ENCODE measurements around the gene ABCA8.
"Not testable (repeated sequence)": the region's sequence is repeated elsewhere in the genome, so short reads cannot be mapped to it uniquely, and the experiment has no call there.

Gene ABCA8

DNA sequence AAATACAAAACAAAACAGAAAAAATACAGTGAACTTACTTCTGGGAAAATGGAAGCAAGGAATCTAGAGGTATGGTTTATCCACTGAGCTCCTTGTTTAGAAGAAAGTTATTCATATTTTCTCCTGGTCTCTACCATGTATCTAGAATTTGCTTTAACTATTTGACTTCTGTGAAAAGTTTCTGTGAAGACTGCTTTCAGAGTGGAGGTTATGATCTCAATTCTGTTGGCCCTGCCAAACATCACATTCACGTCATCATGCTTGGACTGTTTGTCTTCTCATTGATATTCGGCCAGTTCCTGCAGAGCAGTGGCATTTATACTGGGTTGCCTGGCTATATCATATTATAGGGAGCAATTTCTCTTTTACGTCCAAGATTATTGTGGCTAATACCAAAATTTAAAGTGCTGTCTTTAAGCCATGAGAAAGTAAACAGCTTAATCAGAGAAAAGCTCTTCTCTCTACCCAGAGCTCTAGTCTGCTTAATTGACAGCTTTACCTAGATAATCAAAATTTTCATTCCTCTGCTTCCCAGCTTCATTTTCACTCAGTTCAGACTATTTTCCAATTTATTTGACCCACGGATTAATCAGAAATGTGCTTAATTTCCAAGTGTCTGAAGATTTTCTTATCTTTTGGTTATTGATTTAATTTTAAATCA, at the start of gene ABCA8:
ABCA8 (minus strand) TSS at position 212 of the 661 bp plus-strand sequence. CDS start 13,358 bp downstream, outside the sequence.
- no peak for FAIRE-seq

DNA sequence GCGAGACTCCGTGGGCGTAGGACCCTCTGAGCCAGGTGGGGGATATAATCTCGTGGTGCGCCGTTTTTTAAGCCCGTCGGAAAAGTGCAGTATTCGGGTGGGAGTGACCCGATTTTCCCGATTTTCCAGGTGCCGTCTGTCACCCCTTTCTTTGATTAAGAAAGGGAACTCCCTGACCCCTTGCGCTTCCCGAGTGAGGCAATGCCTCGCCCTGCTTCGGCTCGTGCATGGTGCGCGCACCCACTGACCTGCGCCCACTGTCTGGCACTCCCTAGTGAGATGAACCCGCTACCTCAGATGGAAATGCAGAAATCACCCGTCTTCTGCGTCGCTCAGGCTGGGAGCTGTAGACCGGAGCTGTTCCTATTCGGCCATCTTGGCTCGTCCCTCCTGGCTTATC, 49.6 kb upstream of the ABCA8 start:
- not testable (repeated sequence) for FAIRE-seq

GRCh38 chr17:68999743-69000142, 44.6 kb upstream of the ABCA8 start:
- not testable (repeated sequence) for FAIRE-seq

- FAIRE-seq: no peak
Measured at GRCh38 chr17:68993112-68993511, 37.9 kb upstream of the ABCA8 start.

DNA sequence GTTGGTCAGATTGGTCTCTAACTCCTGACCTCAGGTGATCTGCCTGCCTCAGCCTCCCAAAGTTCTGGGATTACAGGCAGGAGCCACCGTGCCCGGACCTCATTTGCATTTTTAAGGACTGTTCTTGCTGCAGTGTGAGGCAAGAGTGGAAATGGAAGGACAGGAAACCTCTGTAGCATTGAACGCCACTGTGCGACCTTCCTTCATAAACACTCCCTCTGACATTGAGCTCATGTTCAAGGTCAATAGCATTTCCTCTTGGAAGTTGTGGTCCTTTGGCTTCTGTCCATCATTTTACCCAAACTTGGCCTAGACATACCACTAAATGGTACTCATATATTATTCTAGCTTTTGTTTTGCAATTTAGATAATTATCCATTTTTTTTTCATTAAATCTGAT, 32.8 kb upstream of the ABCA8 start:
- FAIRE-seq: no peak

GRCh38 chr17:68981288-68981687, 26.1 kb upstream of the ABCA8 start:
- FAIRE-seq: no peak

GRCh38 chr17:68973098-68973846, 18.1 kb upstream of the ABCA8 start:
- no peak for FAIRE-seq

DNA sequence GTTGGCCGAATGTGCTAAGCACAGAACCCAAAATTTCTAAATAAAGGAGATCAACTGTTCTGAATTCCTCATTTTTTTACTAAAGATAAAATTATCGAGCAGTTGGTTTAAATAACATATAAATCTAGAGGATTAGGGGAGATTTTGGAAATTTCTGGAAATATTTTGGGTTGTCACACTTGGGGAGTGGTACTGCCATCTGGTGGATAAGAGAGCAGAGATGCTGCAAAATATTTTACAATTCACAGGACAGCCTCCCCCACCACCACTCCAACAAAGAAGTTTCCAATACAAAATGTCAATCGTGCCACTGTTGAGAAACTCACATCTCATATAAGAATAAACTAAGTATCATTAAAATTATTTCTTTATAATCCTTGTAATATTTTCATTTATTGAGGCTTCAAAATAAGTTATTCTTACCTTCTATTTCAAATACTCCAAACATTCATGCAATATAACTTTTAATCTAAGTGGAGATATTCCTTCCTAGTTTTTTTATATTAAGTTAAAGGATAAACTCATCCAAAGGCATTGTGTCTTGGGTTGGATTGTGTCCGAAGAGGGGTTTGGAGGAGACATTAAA, 17.0 kb upstream of the ABCA8 start:
- peak; percentile 84 for FAIRE-seq

DNA sequence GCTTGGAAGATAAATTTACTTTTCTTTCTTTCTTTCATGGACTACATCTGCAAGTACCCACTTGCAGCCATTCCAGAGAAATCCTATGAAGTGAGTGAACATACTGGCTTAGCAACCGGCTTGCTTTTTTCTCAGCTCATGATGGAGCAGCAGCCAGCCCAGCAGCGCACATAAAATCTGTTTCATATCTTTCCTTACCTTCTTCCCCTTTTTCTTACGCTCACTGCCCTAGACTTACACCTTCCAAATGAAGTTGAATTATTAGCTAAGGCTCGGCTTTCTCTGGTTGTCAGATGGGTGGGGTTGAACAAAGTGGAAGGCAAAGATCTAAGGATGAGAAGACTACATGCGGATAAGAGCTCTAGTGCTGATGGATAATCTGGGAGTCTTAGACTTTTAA, 13.9 kb upstream of the ABCA8 start:
- no peak for FAIRE-seq

GRCh38 chr17:68963958-68964357, 8.8 kb upstream of the ABCA8 start:
- FAIRE-seq: no peak

- no peak for FAIRE-seq
Measured at GRCh38 chr17:68961214-68961882, 6.2 kb upstream of the ABCA8 start.

- FAIRE-seq: not testable (repeated sequence)
Measured at GRCh38 chr17:68959117-68959516, 3.9 kb upstream of the ABCA8 start.

DNA sequence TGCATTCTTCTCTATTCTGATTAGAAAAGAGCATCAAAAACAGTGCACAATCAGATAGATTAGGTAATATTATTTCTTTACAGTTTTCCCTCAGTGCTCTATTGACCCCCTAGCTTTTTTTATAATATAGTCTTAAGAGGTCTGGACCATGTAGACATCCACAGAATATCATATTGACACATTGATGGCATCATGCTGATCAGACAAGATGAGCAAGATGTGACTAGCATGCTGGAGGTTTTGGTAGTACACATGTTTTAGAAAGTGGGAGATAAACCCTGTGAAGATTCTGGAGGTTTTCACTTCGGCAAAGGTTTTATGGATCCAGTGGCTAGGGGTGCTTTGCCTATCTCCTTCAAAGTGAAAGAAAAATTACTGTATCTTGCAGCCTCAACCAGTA, 2.8 kb upstream of the ABCA8 start:
- no peak for FAIRE-seq

DNA sequence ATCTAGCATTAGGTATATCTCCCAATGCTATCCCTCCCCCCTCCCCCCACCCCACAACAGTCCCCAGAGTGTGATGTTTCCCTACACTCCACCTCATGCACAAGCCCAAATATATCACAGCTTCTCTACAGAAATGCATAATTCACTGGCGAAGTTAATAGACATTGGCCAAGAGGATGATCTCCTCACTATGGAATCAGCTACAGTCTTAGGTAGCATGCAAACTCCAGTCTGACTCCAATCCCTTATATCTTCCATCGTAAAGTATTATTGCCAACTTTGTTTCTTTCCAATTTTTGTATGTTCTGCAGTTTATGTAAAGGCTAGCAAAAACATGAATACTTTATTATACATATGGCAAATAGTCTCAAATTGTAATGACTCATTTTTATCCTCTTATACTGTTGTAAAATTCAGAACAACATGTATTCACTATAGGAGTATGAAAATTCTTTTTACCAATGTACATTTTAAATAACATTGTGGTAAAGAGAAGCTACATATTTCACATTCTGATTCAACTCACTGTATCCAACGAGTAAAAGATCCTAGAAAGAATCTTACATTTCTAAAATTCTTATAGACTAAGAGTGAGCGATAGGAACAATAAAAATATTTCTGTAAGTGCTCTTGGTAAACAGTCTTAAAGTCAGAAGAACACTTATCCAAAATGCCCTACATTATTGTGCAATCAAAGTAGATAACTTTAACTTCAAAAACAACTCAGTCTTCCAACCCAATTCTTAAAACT, 871 bp downstream of the ABCA8 start:
- peak; percentile 4 for FAIRE-seq

GRCh38 chr17:68953340-68953997, 1.7 kb downstream of the ABCA8 start:
- no peak for FAIRE-seq

GRCh38 chr17:68950725-68951124, 4.5 kb downstream of the ABCA8 start:
- FAIRE-seq: no peak

- FAIRE-seq: not testable (repeated sequence)
Measured at GRCh38 chr17:68947868-68948267, 7.3 kb downstream of the ABCA8 start.

- no peak for FAIRE-seq
Measured at GRCh38 chr17:68944435-68945035, 10.7 kb downstream of the ABCA8 start.

GRCh38 chr17:68943812-68944182, 11.4 kb downstream of the ABCA8 start:
- not testable (repeated sequence) for FAIRE-seq

- no peak for FAIRE-seq
Measured at GRCh38 chr17:68943123-68943811, 11.9 kb downstream of the ABCA8 start.

DNA sequence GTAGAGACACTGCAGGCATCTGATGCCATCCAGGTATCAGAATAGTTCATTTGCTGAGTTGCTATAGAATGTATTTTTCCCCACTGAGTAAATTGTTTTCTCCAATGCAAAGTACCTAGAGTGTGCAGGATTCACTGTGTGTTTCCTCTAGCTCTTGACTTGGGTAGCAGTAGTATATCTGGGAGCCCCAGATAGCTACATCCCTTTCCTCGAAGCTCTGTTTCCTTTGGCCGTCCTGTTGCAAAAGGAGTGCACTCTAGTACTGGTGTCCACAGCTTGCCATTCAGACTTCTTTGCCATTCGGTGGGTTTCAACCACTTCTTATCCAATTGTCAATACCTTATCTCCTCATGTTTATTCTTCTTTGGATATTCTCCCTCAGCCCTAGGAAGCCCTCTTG, 12.8 kb downstream of the ABCA8 start:
- no peak for FAIRE-seq
